Retinal pigment epithelial cell (primary cell): Measurements from ENCODE around the gene OR2W3.

Source experiments
- DNase-seq: peaks from one replicate; pipeline ENCODE4 v3.0.0-alpha.2; 2010; ENCODE audit warnings: low read depth
- H3K4me3 ChIP-seq: 2 replicates; pipeline ENCODE4 v1.5.1; 2011; ENCODE audit warnings: mild to moderate bottlenecking, low read length, control low read depth, moderate library complexity
- CTCF ChIP-seq: conservative IDR thresholded peaks from 2 replicates; pipeline ENCODE4 v1.5.1; 2011; ENCODE audit warnings: low read depth, low read length, control low read depth, inconsistent platforms

OR2W3 gene

GRCh38 chr1:247913786-247914185 is 18.4 kb downstream of the OR2W3 start:
- TF ChIP-seq CTCF, result no peak
- no peak for DNase-seq

GRCh38 chr1:247914941-247915662 is 19.7 kb downstream of the OR2W3 start:
- DNase-seq, result no peak
- TF ChIP-seq CTCF, result no peak
- H3K4me3 ChIP-seq, result no peak overlapping the region

More at GRCh38 chr1:247913786-247914185, 18.4 kb downstream of the OR2W3 start:
- H3K4me3 ChIP-seq, result no peak overlapping the region

GRCh38 chr1:247919952-247920351 is 24.6 kb downstream of the OR2W3 start, which contains the start of gene OR2T8:
Gene OR2T8, plus strand, starts transcription at chr1:247920252. Its CDS starts 766 bp downstream, at chr1:247921018.
- DNase-seq, result no peak
- TF ChIP-seq CTCF, result no peak
- H3K4me3 ChIP-seq, result no peak within 1 kb of the TSS

GRCh38 chr1:247923941-247924340 is 28.6 kb downstream of the OR2W3 start:
- TF ChIP-seq CTCF, result no peak
- H3K4me3 ChIP-seq, result no peak overlapping the region
- DNase-seq, result no peak

- no peak for DNase-seq
- H3K4me3 ChIP-seq, result no peak within 1 kb of the TSS
- TF ChIP-seq CTCF, result no peak
These were observed 29.5 kb downstream of the OR2W3 start, which contains the start of gene OR2AJ1 for GRCh38 chr1:247924868-247925267. Gene OR2AJ1, plus strand, starts transcription at chr1:247924889. Its CDS starts 8,880 bp downstream, at chr1:247933769.

- TF ChIP-seq CTCF, result no peak
- no peak overlapping the region for H3K4me3 ChIP-seq
- DNase-seq, result no peak
These were observed 38.6 kb downstream of the OR2W3 start for GRCh38 chr1:247933989-247934388.

GRCh38 chr1:247935781-247936180 is 40.4 kb downstream of the OR2W3 start:
- H3K4me3 ChIP-seq, result no peak overlapping the region
- no peak for TF ChIP-seq CTCF
- no peak for DNase-seq
